GM23338 (cell line): ENCODE results near the gene JAKMIP3. TPM values are rescaled to one million over a fixed set of nuclear protein-coding genes. Genes with fewer than 3 reads are reported as not detected.

ENCODE experiments used
- ATAC-seq: fragments of 200-7000 bp; cut with Tn5 transposase; 3 replicates; pipeline ENCODE4 v1.9.1; 2020
- DNase-seq: peaks from one replicate; pipeline ENCODE4 v3.0.0-alpha.2; 2015; ENCODE audit warnings: low spot score
- H2AFZ ChIP-seq: fragments of 200-600 bp; sonication (generic); 2 replicates; pipeline ENCODE4 v1.8.0; 2016; ENCODE audit warnings: antibody characterized with exemption, mild to moderate bottlenecking, moderate library complexity
- H3F3A ChIP-seq: fragments of 200-600 bp; sonication (generic); replicated peaks from 2 replicates; pipeline ENCODE4 v1.8.0; 2017; ENCODE audit warnings: antibody characterized with exemption, mixed run types, low read depth
- H3K27ac ChIP-seq: fragments of 200-600 bp; sonication (generic); 2 replicates; pipeline ENCODE4 v1.6.1; 2016; ENCODE audit warnings: low read depth
- H3K27me3 ChIP-seq: fragments of 200-600 bp; sonication (generic); 2 replicates; pipeline ENCODE4 v1.8.0; 2016; ENCODE audit warnings: mild to moderate bottlenecking, mixed run types, moderate library complexity; ENCODE audit not compliant: insufficient read depth
- H3K36me3 ChIP-seq: fragments of 200-600 bp; sonication (generic); 2 replicates; pipeline ENCODE4 v1.8.0; 2016; ENCODE audit warnings: mild to moderate bottlenecking; ENCODE audit not compliant: insufficient read depth
- H3K4me1 ChIP-seq: fragments of 200-600 bp; sonication (generic); 2 replicates; pipeline ENCODE4 v1.8.0; 2016; ENCODE audit warnings: mild to moderate bottlenecking, moderate library complexity; ENCODE audit not compliant: insufficient read depth
- H3K4me2 ChIP-seq: fragments of 200-600 bp; sonication (generic); 2 replicates; pipeline ENCODE4 v1.7.1; 2017; ENCODE audit warnings: mixed run types
- H3K4me3 ChIP-seq: fragments of 200-600 bp; sonication (generic); 2 replicates; pipeline ENCODE4 v1.6.1; 2016; ENCODE audit warnings: mixed run types
- H3K79me2 ChIP-seq: fragments of 200-600 bp; sonication (generic); replicated peaks from 2 replicates; pipeline ENCODE4 v1.8.0; 2017; ENCODE audit warnings: mild to moderate bottlenecking; ENCODE audit not compliant: insufficient read depth
- H3K9me2 ChIP-seq: fragments of 200-600 bp; sonication (generic); 2 replicates; pipeline ENCODE4 v1.8.0; 2017; ENCODE audit not compliant: insufficient read depth
- H4K20me1 ChIP-seq: fragments of 200-600 bp; sonication (generic); replicated peaks from 2 replicates; pipeline ENCODE4 v1.8.0; 2017; ENCODE audit warnings: mild to moderate bottlenecking; ENCODE audit not compliant: insufficient read depth
- H3K27ac Mint-ChIP-seq: 2 replicates; pipeline ENCODE4 v1.8.0; 2020; ENCODE audit warnings: inconsistent platforms, mild to moderate bottlenecking, moderate library complexity, mixed read lengths
- H3K27me3 Mint-ChIP-seq: 3 replicates; pipeline ENCODE4 v1.8.0; 2022; ENCODE audit warnings: low read depth, mild to moderate bottlenecking, moderate library complexity, mixed read lengths, inconsistent platforms; ENCODE audit not compliant: insufficient read depth, poor library complexity
- H3K36me3 Mint-ChIP-seq: 3 replicates; pipeline ENCODE4 v1.8.0; 2021; ENCODE audit warnings: low read depth, mild to moderate bottlenecking, inconsistent platforms, moderate library complexity, mixed read lengths
- H3K4me1 Mint-ChIP-seq: 3 replicates; pipeline ENCODE4 v1.8.0; 2020; ENCODE audit warnings: mild to moderate bottlenecking, inconsistent platforms, mixed read lengths
- H3K4me3 Mint-ChIP-seq: 3 replicates; pipeline ENCODE4 v1.8.0; 2021; ENCODE audit warnings: moderate library complexity, mild to moderate bottlenecking, inconsistent platforms, mixed read lengths
- H3K9me3 Mint-ChIP-seq: 3 replicates; pipeline ENCODE4 v1.8.0; 2020; ENCODE audit warnings: moderate library complexity, mild to moderate bottlenecking, inconsistent platforms, mixed read lengths
- CREB1 ChIP-seq: fragments of 250-450 bp; sonication (Bioruptor Pico); IDR thresholded peaks from 2 replicates; pipeline ENCODE4 v1.5.0; 2020; ENCODE audit warnings: low read depth, mild to moderate bottlenecking, moderate library complexity
- EZH2 ChIP-seq: fragments of 200-600 bp; sonication (generic); IDR thresholded peaks from one replicate; pipeline ENCODE4 v1.8.0; 2017; ENCODE audit warnings: antibody characterized with exemption, mild to moderate bottlenecking, low read depth; ENCODE audit not compliant: unreplicated experiment
- EZH2phosphoT487 ChIP-seq: fragments of 200-600 bp; sonication (generic); IDR thresholded peaks from one replicate; pipeline ENCODE4 v1.8.1; 2018; ENCODE audit warnings: antibody characterized with exemption; ENCODE audit not compliant: unreplicated experiment
- JUNB ChIP-seq: IDR thresholded peaks from one replicate; pipeline ENCODE4 v1.6.1; 2016; ENCODE audit warnings: antibody characterized with exemption; ENCODE audit not compliant: unreplicated experiment
- NANOG ChIP-seq: IDR thresholded peaks from 2 replicates; pipeline ENCODE4 v1.6.1; 2016; ENCODE audit warnings: antibody characterized with exemption, borderline replicate concordance
- POLR2AphosphoS5 ChIP-seq: IDR thresholded peaks from 2 replicates; pipeline ENCODE4 v1.6.1; 2016; ENCODE audit warnings: antibody characterized with exemption, low read depth
- STAT1 ChIP-seq: IDR thresholded peaks from one replicate; pipeline ENCODE4 v1.6.1; 2016; ENCODE audit warnings: antibody characterized with exemption; ENCODE audit not compliant: unreplicated experiment
- ZNF114 ChIP-seq: fragments of 250-450 bp; sonication (Bioruptor Pico); IDR thresholded peaks from 2 replicates; pipeline ENCODE4 v1.5.0; 2020; ENCODE audit warnings: mild to moderate bottlenecking, moderate library complexity
- ZNF331 ChIP-seq: fragments of 250-450 bp; sonication (Bioruptor Pico); IDR thresholded peaks from 2 replicates; pipeline ENCODE4 v1.5.0; 2020; ENCODE audit warnings: low read depth, mild to moderate bottlenecking, moderate library complexity
- polyA plus RNA-seq: library from polyadenylated mRNA; unstranded; fragments of >200 nt; fragmentation: Nextera tagmentation; extraction: Ambion mirVana; gene quantifications from 2 replicates; pipeline ENCODE4 v1.2.1, GENCODE V29; 2016
- total RNA-seq: library from RNA; depleted of rRNA; stranded (reverse); fragments of >200 nt; shearing (Covaris generic); gene quantifications from 2 replicates; pipeline ENCODE4 v1.2.3, GENCODE V29; 2014
- TF ChIP-seq, protein P1 (sequence below): IDR thresholded peaks from one replicate; pipeline ENCODE4 v1.6.1; 2018; ENCODE audit warnings: antibody characterized with exemption; ENCODE audit not compliant: unreplicated experiment
- TF ChIP-seq, protein P2 (sequence below), 2 experiments: fragments of 200-600 bp in 1 of 2; sonication (generic) in 1 of 2; conservative IDR thresholded peaks; 2 replicates each; pipeline versions ENCODE4 v1.5.1 to v1.6.1; 2016 to 2017; ENCODE audit warnings: antibody characterized with exemption in 2 of 2, low read depth in 2 of 2, mild to moderate bottlenecking in 2 of 2, moderate library complexity in 1 of 2
- TF ChIP-seq, protein P3 (sequence below): IDR thresholded peaks from 2 replicates; pipeline ENCODE4 v1.6.1; 2016; ENCODE audit warnings: antibody characterized with exemption
- TF ChIP-seq, protein P4 (sequence below): fragments of 250-450 bp; sonication (Bioruptor Pico); IDR thresholded peaks from 2 replicates; pipeline ENCODE4 v1.5.0; 2020; ENCODE audit warnings: mild to moderate bottlenecking, moderate library complexity

JAKMIP3 gene
- total and polyA plus RNA-seq, 2 experiments from 2014 or later = 0.87 to 1.2 TPM

DNA sequence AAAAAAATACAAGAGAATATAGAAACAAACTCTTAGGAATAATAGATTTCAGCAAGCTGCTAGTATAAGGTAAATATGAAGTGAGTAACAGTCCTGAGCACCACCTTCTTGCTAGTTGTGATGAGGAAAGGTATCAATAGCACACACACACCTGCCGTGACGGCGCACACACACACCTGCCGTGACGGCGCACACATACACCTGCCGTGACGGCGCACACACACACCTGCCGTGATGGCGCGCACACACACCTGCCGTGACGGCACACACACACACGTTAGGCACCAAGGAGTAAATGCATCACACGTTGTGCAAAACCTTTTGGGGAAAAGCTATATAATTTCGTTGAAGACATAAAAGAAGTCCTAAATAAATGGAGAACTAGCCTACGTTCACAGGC is 4.7 kb upstream of the JAKMIP3 start:
- no peak overlapping the region for H3K27ac ChIP-seq
- Mint-ChIP-seq H3K27ac (no peak overlapping the region), H3K27me3 (peaks cover 12% of the 10 kb centered on the region), H3K9me3 (no peaks in the 10 kb centered on the region; the same call in 2 of the 3 replicates), H3K36me3 (peaks cover 3% of the 10 kb centered on the region; the same call in 1 of the 3 replicates), H3K4me3 (no peak overlapping the region), H3K4me1 (peaks cover 22% of the 10 kb centered on the region)
- no peak overlapping the region for H2AFZ ChIP-seq
- ATAC-seq (no peak), DNase-seq (no peak)
- no peaks in the 10 kb centered on the region for H3K79me2 ChIP-seq
- no peaks in the 10 kb centered on the region for H3K36me3 ChIP-seq
- no peaks in the 10 kb centered on the region for H4K20me1 ChIP-seq
- no peak overlapping the region for H3K4me2 ChIP-seq
- no peaks in the 10 kb centered on the region for H3K9me2 ChIP-seq
- peaks cover 4% of the 10 kb centered on the region; the same call in 1 of the 2 replicates for H3F3A ChIP-seq
- peaks cover 4% of the 10 kb centered on the region for H3K4me1 ChIP-seq
- no peak overlapping the region for H3K4me3 ChIP-seq
- no peaks in the 10 kb centered on the region for H3K27me3 ChIP-seq
- TF ChIP-seq ZNF114 (CRISPR knock-in tag) (no peak), EZH2phosphoT487 (no peak), ZNF331 (CRISPR knock-in tag) (no peak), EZH2 (no peak), NANOG (no peak), JUNB (no peak), POLR2AphosphoS5 (no peak), STAT1 (no peak), CREB1 (CRISPR knock-in tag) (no peak)
- TF ChIP-seq, protein P1, sequence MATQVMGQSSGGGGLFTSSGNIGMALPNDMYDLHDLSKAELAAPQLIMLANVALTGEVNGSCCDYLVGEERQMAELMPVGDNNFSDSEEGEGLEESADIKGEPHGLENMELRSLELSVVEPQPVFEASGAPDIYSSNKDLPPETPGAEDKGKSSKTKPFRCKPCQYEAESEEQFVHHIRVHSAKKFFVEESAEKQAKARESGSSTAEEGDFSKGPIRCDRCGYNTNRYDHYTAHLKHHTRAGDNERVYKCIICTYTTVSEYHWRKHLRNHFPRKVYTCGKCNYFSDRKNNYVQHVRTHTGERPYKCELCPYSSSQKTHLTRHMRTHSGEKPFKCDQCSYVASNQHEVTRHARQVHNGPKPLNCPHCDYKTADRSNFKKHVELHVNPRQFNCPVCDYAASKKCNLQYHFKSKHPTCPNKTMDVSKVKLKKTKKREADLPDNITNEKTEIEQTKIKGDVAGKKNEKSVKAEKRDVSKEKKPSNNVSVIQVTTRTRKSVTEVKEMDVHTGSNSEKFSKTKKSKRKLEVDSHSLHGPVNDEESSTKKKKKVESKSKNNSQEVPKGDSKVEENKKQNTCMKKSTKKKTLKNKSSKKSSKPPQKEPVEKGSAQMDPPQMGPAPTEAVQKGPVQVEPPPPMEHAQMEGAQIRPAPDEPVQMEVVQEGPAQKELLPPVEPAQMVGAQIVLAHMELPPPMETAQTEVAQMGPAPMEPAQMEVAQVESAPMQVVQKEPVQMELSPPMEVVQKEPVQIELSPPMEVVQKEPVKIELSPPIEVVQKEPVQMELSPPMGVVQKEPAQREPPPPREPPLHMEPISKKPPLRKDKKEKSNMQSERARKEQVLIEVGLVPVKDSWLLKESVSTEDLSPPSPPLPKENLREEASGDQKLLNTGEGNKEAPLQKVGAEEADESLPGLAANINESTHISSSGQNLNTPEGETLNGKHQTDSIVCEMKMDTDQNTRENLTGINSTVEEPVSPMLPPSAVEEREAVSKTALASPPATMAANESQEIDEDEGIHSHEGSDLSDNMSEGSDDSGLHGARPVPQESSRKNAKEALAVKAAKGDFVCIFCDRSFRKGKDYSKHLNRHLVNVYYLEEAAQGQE = no peak
- TF ChIP-seq, protein P2, sequence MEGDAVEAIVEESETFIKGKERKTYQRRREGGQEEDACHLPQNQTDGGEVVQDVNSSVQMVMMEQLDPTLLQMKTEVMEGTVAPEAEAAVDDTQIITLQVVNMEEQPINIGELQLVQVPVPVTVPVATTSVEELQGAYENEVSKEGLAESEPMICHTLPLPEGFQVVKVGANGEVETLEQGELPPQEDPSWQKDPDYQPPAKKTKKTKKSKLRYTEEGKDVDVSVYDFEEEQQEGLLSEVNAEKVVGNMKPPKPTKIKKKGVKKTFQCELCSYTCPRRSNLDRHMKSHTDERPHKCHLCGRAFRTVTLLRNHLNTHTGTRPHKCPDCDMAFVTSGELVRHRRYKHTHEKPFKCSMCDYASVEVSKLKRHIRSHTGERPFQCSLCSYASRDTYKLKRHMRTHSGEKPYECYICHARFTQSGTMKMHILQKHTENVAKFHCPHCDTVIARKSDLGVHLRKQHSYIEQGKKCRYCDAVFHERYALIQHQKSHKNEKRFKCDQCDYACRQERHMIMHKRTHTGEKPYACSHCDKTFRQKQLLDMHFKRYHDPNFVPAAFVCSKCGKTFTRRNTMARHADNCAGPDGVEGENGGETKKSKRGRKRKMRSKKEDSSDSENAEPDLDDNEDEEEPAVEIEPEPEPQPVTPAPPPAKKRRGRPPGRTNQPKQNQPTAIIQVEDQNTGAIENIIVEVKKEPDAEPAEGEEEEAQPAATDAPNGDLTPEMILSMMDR (conservative IDR thresholded peaks at IDR 0.05; ENCODE audit: low read depth in 2 of 2) = no peak
- TF ChIP-seq, protein P3, sequence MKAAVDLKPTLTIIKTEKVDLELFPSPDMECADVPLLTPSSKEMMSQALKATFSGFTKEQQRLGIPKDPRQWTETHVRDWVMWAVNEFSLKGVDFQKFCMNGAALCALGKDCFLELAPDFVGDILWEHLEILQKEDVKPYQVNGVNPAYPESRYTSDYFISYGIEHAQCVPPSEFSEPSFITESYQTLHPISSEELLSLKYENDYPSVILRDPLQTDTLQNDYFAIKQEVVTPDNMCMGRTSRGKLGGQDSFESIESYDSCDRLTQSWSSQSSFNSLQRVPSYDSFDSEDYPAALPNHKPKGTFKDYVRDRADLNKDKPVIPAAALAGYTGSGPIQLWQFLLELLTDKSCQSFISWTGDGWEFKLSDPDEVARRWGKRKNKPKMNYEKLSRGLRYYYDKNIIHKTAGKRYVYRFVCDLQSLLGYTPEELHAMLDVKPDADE = no peak
- TF ChIP-seq, protein P4, sequence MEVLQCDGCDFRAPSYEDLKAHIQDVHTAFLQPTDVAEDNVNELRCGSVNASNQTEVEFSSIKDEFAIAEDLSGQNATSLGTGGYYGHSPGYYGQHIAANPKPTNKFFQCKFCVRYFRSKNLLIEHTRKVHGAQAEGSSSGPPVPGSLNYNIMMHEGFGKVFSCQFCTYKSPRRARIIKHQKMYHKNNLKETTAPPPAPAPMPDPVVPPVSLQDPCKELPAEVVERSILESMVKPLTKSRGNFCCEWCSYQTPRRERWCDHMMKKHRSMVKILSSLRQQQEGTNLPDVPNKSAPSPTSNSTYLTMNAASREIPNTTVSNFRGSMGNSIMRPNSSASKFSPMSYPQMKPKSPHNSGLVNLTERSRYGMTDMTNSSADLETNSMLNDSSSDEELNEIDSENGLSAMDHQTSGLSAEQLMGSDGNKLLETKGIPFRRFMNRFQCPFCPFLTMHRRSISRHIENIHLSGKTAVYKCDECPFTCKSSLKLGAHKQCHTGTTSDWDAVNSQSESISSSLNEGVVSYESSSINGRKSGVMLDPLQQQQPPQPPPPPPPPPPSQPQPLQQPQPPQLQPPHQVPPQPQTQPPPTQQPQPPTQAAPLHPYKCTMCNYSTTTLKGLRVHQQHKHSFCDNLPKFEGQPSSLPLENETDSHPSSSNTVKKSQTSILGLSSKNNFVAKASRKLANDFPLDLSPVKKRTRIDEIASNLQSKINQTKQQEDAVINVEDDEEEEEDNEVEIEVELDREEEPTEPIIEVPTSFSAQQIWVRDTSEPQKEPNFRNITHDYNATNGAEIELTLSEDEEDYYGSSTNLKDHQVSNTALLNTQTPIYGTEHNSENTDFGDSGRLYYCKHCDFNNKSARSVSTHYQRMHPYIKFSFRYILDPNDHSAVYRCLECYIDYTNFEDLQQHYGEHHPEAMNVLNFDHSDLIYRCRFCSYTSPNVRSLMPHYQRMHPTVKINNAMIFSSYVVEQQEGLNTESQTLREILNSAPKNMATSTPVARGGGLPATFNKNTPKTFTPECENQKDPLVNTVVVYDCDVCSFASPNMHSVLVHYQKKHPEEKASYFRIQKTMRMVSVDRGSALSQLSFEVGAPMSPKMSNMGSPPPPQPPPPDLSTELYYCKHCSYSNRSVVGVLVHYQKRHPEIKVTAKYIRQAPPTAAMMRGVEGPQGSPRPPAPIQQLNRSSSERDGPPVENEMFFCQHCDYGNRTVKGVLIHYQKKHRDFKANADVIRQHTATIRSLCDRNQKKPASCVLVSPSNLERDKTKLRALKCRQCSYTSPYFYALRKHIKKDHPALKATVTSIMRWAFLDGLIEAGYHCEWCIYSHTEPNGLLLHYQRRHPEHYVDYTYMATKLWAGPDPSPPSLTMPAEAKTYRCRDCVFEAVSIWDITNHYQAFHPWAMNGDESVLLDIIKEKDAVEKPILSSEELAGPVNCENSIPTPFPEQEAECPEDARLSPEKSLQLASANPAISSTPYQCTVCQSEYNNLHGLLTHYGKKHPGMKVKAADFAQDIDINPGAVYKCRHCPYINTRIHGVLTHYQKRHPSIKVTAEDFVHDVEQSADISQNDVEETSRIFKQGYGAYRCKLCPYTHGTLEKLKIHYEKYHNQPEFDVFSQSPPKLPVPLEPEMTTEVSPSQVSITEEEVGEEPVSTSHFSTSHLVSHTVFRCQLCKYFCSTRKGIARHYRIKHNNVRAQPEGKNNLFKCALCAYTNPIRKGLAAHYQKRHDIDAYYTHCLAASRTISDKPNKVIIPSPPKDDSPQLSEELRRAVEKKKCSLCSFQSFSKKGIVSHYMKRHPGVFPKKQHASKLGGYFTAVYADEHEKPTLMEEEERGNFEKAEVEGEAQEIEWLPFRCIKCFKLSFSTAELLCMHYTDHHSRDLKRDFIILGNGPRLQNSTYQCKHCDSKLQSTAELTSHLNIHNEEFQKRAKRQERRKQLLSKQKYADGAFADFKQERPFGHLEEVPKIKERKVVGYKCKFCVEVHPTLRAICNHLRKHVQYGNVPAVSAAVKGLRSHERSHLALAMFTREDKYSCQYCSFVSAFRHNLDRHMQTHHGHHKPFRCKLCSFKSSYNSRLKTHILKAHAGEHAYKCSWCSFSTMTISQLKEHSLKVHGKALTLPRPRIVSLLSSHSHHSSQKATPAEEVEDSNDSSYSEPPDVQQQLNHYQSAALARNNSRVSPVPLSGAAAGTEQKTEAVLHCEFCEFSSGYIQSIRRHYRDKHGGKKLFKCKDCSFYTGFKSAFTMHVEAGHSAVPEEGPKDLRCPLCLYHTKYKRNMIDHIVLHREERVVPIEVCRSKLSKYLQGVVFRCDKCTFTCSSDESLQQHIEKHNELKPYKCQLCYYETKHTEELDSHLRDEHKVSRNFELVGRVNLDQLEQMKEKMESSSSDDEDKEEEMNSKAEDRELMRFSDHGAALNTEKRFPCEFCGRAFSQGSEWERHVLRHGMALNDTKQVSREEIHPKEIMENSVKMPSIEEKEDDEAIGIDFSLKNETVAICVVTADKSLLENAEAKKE (CRISPR knock-in tag) = no peak
